ENCODE data around the gene IQSEC1.

- no peak for TF ChIP-seq CTCF (conservative IDR thresholded peaks at IDR 0.05; ENCODE audit: low read depth, low read length)
- no peak for TF ChIP-seq EZH2 (IDR thresholded peaks at IDR 0.05; ENCODE audit: borderline replicate concordance, low read depth, low read length, poor library complexity, severe bottlenecking)
Observed at GRCh38 chr3:12871404-12871983, 201.7 kb downstream of the IQSEC1 start.

All from A673 (cell line).